ENCODE data around the gene NF1.
"Not testable (repeated sequence)": the region's sequence is repeated elsewhere in the genome, so short reads cannot be mapped to it uniquely, and the experiment has no call there.

Gene NF1

DNA sequence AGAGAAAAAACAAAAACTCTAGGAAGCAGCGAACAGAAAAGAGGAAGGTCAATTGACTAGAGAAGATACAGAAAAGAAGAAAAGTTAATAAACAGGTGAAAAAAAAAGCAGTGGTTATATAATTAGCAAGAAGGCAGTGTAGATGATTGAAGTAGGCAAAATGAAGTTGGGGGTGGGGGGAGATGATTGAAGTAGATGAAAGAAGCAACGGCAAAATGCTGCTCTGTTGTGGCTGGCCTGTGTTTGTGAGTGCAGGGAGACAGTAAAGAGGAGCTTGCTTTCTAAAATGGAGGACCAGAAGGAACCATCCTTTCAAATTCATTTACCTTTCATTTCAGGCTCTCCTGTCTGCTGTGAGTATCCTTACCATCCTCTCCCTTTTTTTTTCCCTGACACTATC, 215.5 kb downstream of the NF1 start:
- DNase-seq, result peak; percentile 42

GRCh38 chr17:31310886-31311285, 216.1 kb downstream of the NF1 start:
- no peak for DNase-seq

- DNase-seq, result no peak
Observed at GRCh38 chr17:31311526-31311925, 216.7 kb downstream of the NF1 start.

DNA sequence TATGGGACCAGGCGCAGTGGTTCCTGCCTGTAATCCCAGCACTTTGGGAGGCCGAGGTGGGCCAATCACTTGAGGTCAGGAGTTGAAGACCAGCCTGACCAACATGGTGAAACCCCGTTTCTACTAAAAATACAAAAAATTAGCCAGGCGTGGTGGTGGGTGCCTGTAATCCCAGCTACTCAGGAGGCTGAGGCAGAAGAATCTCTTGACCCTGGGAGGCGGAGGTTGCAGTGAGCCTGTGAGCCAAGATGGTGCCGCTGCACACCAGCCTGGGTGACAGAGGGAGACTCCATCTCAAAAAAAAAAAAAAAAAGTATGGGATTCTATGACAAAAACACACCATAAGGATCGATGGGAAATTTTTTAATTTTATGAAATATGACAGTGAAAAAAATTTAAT, 217.4 kb downstream of the NF1 start:
- peak; percentile 26 for DNase-seq

DNA sequence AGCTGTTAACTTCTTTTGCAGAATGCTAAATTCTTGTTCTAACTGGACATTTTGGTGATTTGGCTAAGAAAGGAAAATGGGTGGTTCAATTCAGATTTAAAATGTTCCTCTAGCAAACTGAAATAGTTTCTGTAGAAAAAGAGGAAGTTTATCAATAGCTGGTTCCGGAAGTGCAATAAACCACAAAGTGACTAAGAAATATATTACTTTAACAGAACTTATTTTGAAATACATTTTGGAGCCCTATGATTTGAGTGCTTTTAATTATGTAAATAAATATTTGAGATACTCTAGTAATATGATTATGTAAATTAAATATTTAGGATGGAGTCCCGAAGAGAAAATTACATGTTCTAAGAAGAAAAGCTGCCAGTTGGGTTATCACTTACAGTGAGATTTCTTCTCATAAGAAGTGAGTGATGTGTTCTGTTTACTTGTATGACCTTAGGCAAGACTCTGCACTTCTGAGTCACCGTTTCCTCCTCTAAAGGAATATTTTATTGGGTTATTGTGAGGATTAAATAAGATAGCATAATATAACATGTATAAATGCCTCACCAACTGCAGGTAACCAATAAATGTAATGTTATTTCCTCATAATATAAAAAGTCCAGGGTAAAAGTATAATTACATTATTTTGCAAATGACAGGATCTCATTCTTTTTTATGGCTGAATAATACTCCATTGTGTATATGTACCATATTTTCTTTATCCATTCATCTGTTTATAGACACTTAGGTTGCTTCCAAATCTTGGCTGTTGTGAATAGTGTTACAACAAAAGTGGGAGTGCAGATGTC, 219.4 kb downstream of the NF1 start, which contains the start of gene EVI2B:
Gene EVI2B (minus strand): TSS at position 73 of the 800 bp plus-strand sequence. CDS start 8,445 bp downstream, outside the sequence.
- no peak for DNase-seq

DNA sequence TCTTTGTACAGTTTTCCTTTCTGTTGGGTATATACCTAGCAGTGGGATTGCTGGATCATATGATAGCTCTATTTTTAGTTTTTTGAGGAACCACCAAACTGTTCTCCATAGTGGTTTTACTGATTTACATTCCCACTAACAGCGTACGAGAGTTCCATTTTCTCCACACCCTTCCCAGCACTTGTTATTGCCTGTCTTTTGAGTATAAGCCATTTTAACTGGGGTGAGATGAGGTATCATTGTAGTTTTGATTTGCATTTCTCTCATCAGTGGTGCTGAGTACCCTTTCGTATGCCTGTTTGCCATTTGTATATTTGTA, 220.0 kb downstream of the NF1 start:
- no peak for DNase-seq

GRCh38 chr17:31318298-31318801, 223.6 kb downstream of the NF1 start:
- peak; percentile 14 for DNase-seq

- DNase-seq, result no peak
Observed at GRCh38 chr17:31318851-31319661, 224.3 kb downstream of the NF1 start.

DNA sequence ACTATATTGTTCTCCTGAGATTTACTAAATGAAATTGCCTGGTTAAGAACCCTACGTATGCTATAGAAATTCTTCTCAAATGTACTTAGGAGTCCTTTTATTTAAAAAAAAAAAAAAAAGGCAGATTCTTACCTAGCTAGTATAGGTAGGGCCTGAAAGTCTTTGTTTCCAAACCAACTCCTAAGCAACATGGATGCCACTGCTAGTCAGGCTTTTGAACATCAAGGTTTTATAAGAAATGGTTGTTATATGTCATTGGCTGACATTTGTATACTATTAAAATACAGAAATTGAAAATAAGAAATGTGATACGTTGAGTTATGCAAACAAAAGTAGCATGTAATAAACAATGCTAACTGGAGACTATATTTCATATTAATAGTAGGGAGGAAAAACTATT, 225.5 kb downstream of the NF1 start:
- DNase-seq, result no peak

- no peak for DNase-seq
Observed at GRCh38 chr17:31320791-31321190, 226.0 kb downstream of the NF1 start.

DNA sequence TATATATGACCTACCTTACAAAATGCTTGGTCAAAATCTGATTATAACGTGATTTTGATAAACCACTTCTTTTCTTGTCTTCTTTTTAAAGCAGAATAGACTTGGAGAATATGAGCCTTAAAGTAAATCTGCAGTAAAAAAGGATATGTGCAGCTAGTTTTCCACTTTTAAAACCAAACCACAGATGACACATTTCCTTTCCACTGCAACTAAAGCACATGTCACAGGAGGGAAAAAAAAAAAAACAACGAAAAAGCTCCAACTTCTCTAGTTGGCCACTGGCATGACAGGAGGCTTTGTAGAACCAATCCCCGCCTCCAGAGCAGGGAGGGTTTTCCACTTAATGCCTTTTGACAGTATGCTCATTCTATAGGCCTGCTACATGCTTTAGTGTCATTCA, 226.7 kb downstream of the NF1 start, which contains the start of gene EVI2A:
Gene EVI2A (minus strand): TSS at position 142 of the 400 bp plus-strand sequence. CDS start 2,609 bp downstream, outside the sequence.
- peak; percentile 61 for DNase-seq

DNA sequence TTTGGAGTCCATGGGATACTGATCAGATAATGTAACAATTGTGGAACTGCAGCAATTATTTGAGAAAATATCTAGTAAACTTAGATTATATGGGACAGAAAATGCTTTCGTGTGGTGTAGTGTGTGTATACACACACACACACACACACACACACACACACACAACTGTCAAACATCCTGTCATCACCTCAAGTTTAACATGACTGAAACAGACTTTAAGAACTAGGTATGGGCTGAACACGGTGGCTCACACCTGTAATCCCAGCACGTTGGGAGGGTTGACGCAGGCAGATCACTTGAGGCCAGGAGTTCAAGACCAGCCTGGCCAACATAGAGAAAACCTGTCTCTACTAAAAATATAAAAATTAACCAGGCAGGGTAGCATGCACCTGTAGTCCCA, 227.2 kb downstream of the NF1 start:
- DNase-seq, result no peak

DNA sequence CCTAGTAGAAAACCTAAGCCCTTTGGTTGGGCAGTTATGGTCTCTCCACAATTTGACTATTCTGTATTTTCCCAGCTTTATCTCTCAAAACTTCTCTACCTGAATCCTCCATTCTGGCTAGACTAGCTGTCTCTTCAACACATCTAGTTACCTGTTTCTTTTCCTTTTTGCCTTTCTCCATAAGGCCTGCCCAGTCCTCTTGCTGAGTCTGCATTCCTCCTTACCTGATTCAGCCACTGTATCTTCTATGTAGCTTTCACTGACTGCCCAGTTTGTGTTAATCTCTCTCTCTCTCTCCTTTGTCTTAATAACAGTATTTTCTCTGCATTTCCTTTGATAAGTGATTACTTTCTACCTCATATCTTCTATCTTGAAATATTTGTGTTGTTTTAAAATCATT, 228.8 kb downstream of the NF1 start:
- no peak for DNase-seq

DNA sequence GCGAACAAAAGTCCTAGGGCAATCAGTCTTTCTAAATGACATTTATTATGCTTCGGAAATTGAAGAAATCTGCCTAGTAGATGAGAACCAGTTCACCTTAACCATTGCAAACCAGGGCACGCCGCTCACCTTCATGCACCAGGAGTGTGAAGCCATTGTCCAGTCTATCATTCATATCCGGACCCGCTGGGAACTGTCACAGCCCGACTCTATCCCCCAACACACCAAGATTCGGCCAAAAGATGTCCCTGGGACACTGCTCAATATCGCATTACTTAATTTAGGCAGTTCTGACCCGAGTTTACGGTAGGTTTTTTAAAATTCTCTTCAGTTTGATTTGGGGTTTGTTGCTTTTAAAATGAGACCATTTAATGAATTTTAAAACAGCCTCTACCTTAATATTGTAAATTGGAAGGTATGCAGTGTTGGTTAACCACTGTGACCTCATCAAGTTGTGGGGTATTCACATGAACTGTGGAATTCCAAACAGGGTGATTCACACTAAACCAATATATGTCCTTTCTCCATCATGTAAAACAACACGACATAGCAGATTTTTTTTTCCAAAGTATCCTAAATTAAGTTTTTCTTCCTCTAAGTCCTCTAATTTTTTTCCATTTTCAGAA, 232.9 kb downstream of the NF1 start:
- DNase-seq, result no peak

DNA sequence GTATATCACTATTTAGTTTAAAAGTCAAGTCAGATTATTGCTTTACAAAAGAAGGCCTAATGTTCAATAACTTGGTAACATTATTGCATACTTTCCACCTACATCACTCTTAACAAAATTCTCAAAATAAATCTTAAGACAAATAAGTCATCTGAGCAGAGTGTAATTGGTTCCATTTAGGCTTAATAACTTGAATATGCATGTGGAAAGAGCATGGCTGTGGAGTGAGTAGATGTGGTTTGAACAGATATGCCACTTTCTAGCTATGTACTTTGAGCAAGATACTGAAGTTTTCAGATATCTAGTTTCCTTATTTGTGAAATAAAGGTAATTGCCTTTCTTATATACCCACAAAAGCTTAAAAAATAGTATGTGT, 233.4 kb downstream of the NF1 start:
- no peak for DNase-seq

GRCh38 chr17:31329221-31329620, 234.4 kb downstream of the NF1 start:
- DNase-seq, result no peak

- DNase-seq, result no peak
Observed at GRCh38 chr17:31339906-31340661, 245.3 kb downstream of the NF1 start.

- DNase-seq, result not testable (repeated sequence)
Observed at GRCh38 chr17:31345191-31345747, 250.5 kb downstream of the NF1 start.

DNA sequence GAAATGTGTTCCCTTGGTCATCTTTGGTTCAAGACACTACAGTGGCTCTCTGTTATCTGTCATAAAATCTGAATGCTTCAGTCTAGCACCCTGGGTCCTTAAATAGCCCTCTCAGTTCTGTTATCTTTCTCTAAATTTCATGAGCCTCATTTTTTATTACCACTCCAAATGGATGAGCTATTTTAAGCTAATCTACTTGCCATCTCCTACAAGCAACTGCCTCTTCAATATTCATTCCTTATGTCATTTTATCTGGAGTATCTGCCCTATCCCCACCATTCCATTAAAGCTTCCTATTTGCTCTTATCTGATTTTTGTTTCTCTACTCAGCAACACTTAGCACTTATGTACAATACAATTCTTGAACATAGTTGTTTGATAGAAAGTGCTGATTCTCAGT, 254.7 kb downstream of the NF1 start:
- no peak for DNase-seq

DNA sequence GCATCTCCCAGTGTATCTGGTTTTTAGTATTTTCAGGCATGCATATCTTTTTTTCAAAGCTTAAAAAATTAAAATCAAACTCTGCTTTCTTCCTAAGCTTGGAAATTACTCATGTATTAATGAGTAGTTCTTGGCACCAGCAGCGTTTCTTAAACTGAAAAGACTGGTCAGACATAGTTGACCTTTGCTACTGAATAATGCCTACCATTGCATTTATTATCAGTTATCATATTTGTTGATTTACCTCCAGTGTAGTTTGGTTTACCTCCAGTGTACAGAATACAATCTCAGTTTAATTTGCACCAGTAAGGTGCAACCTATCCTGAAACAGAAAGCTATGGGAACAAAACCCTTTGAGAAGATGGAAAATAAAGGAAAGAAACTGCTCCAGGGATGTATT, 261.2 kb downstream of the NF1 start:
- no peak for DNase-seq

- DNase-seq, result no peak
Observed at GRCh38 chr17:31357091-31357490, 262.3 kb downstream of the NF1 start.

DNA sequence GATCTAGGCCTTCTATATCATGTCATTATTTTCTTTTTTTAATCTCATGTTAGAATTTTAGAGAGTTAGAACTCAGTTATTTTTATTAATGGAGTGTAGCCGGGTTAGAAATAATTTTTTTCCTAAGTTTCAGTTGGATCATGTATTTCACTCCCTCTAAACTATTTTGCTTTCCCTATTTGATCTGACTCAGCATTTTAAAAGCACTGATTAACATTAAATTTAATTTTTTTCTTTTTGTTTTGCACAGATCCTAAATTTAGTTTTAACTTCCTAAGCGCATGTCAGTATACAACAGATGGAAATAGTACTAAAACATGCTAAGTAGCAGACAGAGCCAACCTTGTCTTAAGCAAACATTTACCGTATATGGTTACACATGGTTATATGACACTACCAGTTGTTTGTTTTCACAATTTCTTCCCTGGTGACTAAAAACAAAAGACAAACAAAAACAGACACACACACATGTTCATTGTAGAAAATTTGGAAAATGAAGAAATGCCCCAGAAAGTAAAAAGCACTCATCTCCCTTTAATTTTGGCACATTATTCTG, 263.1 kb downstream of the NF1 start:
- DNase-seq, result no peak

Data from activated T-cell treated with anti-CD3 and anti-CD28 coated beads for 4 hours (primary cell).